Measurements from ENCODE around the gene OR2AE1.
"Not testable (repeated sequence)": the region's sequence is repeated elsewhere in the genome, so short reads cannot be mapped to it uniquely, and the experiment has no call there.

OR2AE1 gene

GRCh38 chr7:99876933-99877332 lies at the start of gene OR2AE1:
Gene OR2AE1 (minus strand): TSS chr7:99877033. CDS start chr7:99877033, 0 bp downstream.
- no peak for DNase-seq

GRCh38 chr7:99926321-99926720 lies 49.5 kb upstream of the OR2AE1 start:
- no peak for DNase-seq

- DNase-seq = no peak
Measured at GRCh38 chr7:99923200-99923599, 46.4 kb upstream of the OR2AE1 start.

- DNase-seq = no peak
Measured at GRCh38 chr7:99920149-99920548, 43.3 kb upstream of the OR2AE1 start.

- no peak for DNase-seq
Measured at GRCh38 chr7:99919814-99920112, 42.9 kb upstream of the OR2AE1 start.

- DNase-seq = peak; percentile 87
Measured at GRCh38 chr7:99918959-99919813, 42.4 kb upstream of the OR2AE1 start, which contains the start of gene TRIM4. Gene TRIM4 (minus strand): TSS chr7:99919530. CDS start chr7:99919401, 129 bp downstream.

- no peak for DNase-seq
Measured at GRCh38 chr7:99910976-99911375, 34.1 kb upstream of the OR2AE1 start.

- DNase-seq = no peak
Measured at GRCh38 chr7:99901581-99901980, 24.7 kb upstream of the OR2AE1 start.

GRCh38 chr7:99899830-99900519 lies 23.1 kb upstream of the OR2AE1 start:
- DNase-seq = no peak

GRCh38 chr7:99898836-99899235 lies 22.0 kb upstream of the OR2AE1 start:
- no peak for DNase-seq

GRCh38 chr7:99898023-99898357 lies 21.2 kb upstream of the OR2AE1 start:
- no peak for DNase-seq

GRCh38 chr7:99897322-99898022 lies 20.6 kb upstream of the OR2AE1 start:
- no peak for DNase-seq

- DNase-seq = no peak
Measured at GRCh38 chr7:99894738-99895137, 17.9 kb upstream of the OR2AE1 start.

GRCh38 chr7:99893280-99893679 lies 16.4 kb upstream of the OR2AE1 start:
- no peak for DNase-seq

GRCh38 chr7:99890348-99890747 lies 13.5 kb upstream of the OR2AE1 start:
- DNase-seq = not testable (repeated sequence)

GRCh38 chr7:99888366-99888765 lies 11.5 kb upstream of the OR2AE1 start:
- not testable (repeated sequence) for DNase-seq

GRCh38 chr7:99881370-99881769 lies 4.5 kb upstream of the OR2AE1 start:
- DNase-seq = no peak

- no peak for DNase-seq
Measured at GRCh38 chr7:99876491-99876890, 342 bp downstream of the OR2AE1 start.

GRCh38 chr7:99868246-99868645 lies 8.6 kb downstream of the OR2AE1 start:
- DNase-seq = no peak

GRCh38 chr7:99867477-99867876 lies 9.4 kb downstream of the OR2AE1 start:
- DNase-seq = not testable (repeated sequence)

GRCh38 chr7:99863847-99864440 lies 12.9 kb downstream of the OR2AE1 start:
- no peak for DNase-seq

- no peak for DNase-seq
Measured at GRCh38 chr7:99860281-99861127, 16.3 kb downstream of the OR2AE1 start.
